SK-N-SH (cell line): ENCODE results near the gene RNF19B. TPM values are rescaled to one million over a fixed set of nuclear protein-coding genes. Genes with fewer than 3 reads are reported as not detected.

ENCODE experiments used
- CTCF ChIA-PET: fragments of 300-600, 350-600 bp; formaldehyde crosslinking; extraction: SDS; loops from one replicate; lab custom pipeline; 2021; lab: Yijun Ruan, JAX
- POLR2A ChIA-PET: fragments of 350-600 bp; sonication (Branson Sonifier 250); formaldehyde crosslinking; extraction: SDS; loops from one replicate; lab custom pipeline; 2020; ENCODE audit warnings: antibody characterized with exemption, inconsistent platforms; lab: Yijun Ruan, JAX
- DNase-seq: peaks from one replicate; pipeline ENCODE4 v3.0.0; 2012
- H2AFZ ChIP-seq: fragments of 200-600 bp; sonication (generic); 2 replicates; pipeline ENCODE4 v1.8.1; 2016; ENCODE audit warnings: antibody characterized with exemption, mild to moderate bottlenecking, low read depth
- H3F3A ChIP-seq: fragments of 200-600 bp; sonication (generic); replicated peaks from 2 replicates; pipeline ENCODE3; 2016; ENCODE audit warnings: antibody characterized with exemption, mild to moderate bottlenecking; ENCODE audit not compliant: insufficient read depth
- H3K27ac ChIP-seq, 2 experiments: fragments of 200-500 bp in 1 of 2; fragments of 200-600 bp in 1 of 2; sonication (Bioruptor generic) in 1 of 2; sonication (generic), shearing (Covaris generic) in 1 of 2; 2 replicates each; pipeline versions ENCODE4 v1.5.1 to v1.6.1; 2014 to 2016; ENCODE audit warnings: low read depth in 2 of 2, inconsistent platforms in 1 of 2, low read length in 1 of 2, mild to moderate bottlenecking in 1 of 2, mixed read lengths in 1 of 2
- H3K27me3 ChIP-seq: fragments of 200-600 bp; sonication (generic), shearing (Covaris generic); 2 replicates; pipeline ENCODE4 v1.6.1; 2016; ENCODE audit warnings: mixed run types; ENCODE audit not compliant: insufficient read depth
- H3K36me3 ChIP-seq, 2 experiments: fragments of 200-500 bp in 1 of 2; fragments of 200-600 bp in 1 of 2; sonication (Bioruptor generic) in 1 of 2; sonication (generic) in 1 of 2; replicated peaks in 1 of 2; 2 replicates each; pipeline versions ENCODE3 to v1.5.1; 2014 to 2016; ENCODE audit warnings: low read length in 1 of 2, mild to moderate bottlenecking in 1 of 2; ENCODE audit not compliant: insufficient read depth in 2 of 2, control insufficient read depth in 1 of 2
- H3K4me1 ChIP-seq, 2 experiments: fragments of 200-500 bp in 1 of 2; fragments of 200-600 bp in 1 of 2; sonication (Bioruptor generic) in 1 of 2; sonication (generic), shearing (Covaris generic) in 1 of 2; 2 replicates each; pipeline versions ENCODE4 v1.5.1 to v1.6.1; 2014 to 2016; ENCODE audit warnings: low read depth in 1 of 2, low read length in 1 of 2, mixed run types in 1 of 2; ENCODE audit not compliant: insufficient read depth in 2 of 2, control insufficient read depth in 1 of 2
- H3K4me2 ChIP-seq: fragments of 200-600 bp; sonication (generic), shearing (Covaris generic); 2 replicates; pipeline ENCODE4 v1.6.1; 2017; ENCODE audit warnings: mixed run types
- H3K4me3 ChIP-seq, 2 experiments: fragments of 200-500 bp in 1 of 2; fragments of 200-600 bp in 1 of 2; sonication (Bioruptor generic) in 1 of 2; sonication (generic), shearing (Covaris generic) in 1 of 2; 2 replicates each; pipeline versions ENCODE4 v1.5.1 to v1.8.1; 2014 to 2016; ENCODE audit warnings: low read depth in 2 of 2, inconsistent platforms in 1 of 2, low read length in 1 of 2, mild to moderate bottlenecking in 1 of 2, mixed read lengths in 1 of 2, moderate library complexity in 1 of 2
- H3K79me2 ChIP-seq: fragments of 200-600 bp; sonication (generic); 2 replicates; pipeline ENCODE4 v1.8.1; 2017; ENCODE audit warnings: mild to moderate bottlenecking; ENCODE audit not compliant: insufficient read depth
- H3K9ac ChIP-seq: fragments of 200-600 bp; sonication (generic); 2 replicates; pipeline ENCODE4 v1.6.1; 2017; ENCODE audit warnings: mixed run types
- H3K9me2 ChIP-seq: fragments of 200-600 bp; sonication (generic); 2 replicates; pipeline ENCODE4 v1.6.1; 2017; ENCODE audit warnings: mixed run types
- H3K9me3 ChIP-seq: fragments of 200-600 bp; sonication (generic); 2 replicates; pipeline ENCODE4 v1.6.1; 2017; ENCODE audit warnings: mixed run types, mild to moderate bottlenecking, moderate library complexity
- H4K20me1 ChIP-seq: fragments of 200-600 bp; sonication (generic); 2 replicates; pipeline ENCODE4 v1.6.1; 2017; ENCODE audit warnings: mild to moderate bottlenecking, mixed run types; ENCODE audit not compliant: insufficient read depth
- ELF1 ChIP-seq: IDR thresholded peaks from 2 replicates; pipeline ENCODE4 v1.4.0; 2012
- EP300 ChIP-seq, 2 experiments: IDR thresholded peaks; 2 replicates each; pipeline versions ENCODE4 v1.4.0 to v1.6.1; 2012; ENCODE audit warnings: borderline replicate concordance in 1 of 2, low read depth in 1 of 2, low read length in 1 of 2
- EZH2phosphoT487 ChIP-seq: fragments of 200-600 bp; sonication (generic); IDR thresholded peaks from 2 replicates; pipeline ENCODE4 v1.6.1; 2017; ENCODE audit warnings: low read depth, mixed run types, mild to moderate bottlenecking, antibody characterized with exemption, moderate library complexity, borderline replicate concordance
- FOXJ3 ChIP-seq: sonication (generic); formaldehyde crosslinking; IDR thresholded peaks from 2 replicates; pipeline ENCODE4 v1.5.1; 2020; ENCODE audit warnings: mild to moderate bottlenecking, missing genetic modification reagents
- FOXM1 ChIP-seq: IDR thresholded peaks from 2 replicates; pipeline ENCODE4 v1.4.0; 2012; ENCODE audit warnings: low read depth, mild to moderate bottlenecking
- GABPA ChIP-seq: IDR thresholded peaks from 2 replicates; pipeline ENCODE4 v1.4.0; 2012; ENCODE audit warnings: low read depth, mild to moderate bottlenecking
- MXI1 ChIP-seq: IDR thresholded peaks from 2 replicates; pipeline ENCODE4 v1.6.1; 2012; ENCODE audit warnings: mild to moderate bottlenecking, low read depth, low read length, improper control_type of control experiment
- NFIC ChIP-seq: IDR thresholded peaks from 2 replicates; pipeline ENCODE4 v1.4.0; 2012; ENCODE audit warnings: borderline replicate concordance
- POLR2AphosphoS5 ChIP-seq: IDR thresholded peaks from 2 replicates; pipeline ENCODE4 v1.6.1; 2012; ENCODE audit warnings: low read depth, low read length
- RAD21 ChIP-seq: IDR thresholded peaks from 2 replicates; pipeline ENCODE4 v1.6.1; 2012; ENCODE audit warnings: mild to moderate bottlenecking, low read length
- RFX5 ChIP-seq: IDR thresholded peaks from 2 replicates; pipeline ENCODE4 v1.6.1; 2012; ENCODE audit warnings: mild to moderate bottlenecking, improper control_type of control experiment, low read length
- TAF1 ChIP-seq: IDR thresholded peaks from 2 replicates; pipeline ENCODE4 v1.6.1; 2012; ENCODE audit warnings: low read depth, mild to moderate bottlenecking, low read length, moderate library complexity, borderline replicate concordance
- TEAD4 ChIP-seq: IDR thresholded peaks from 2 replicates; pipeline ENCODE4 v1.4.0; 2012; ENCODE audit warnings: mild to moderate bottlenecking, borderline replicate concordance; ENCODE audit not compliant: insufficient read depth
- YY1 ChIP-seq: IDR thresholded peaks from 2 replicates; pipeline ENCODE4 v1.4.0; 2012; ENCODE audit warnings: low read depth, mild to moderate bottlenecking
- WGBS: methylation state at CpG from one replicate; pipeline ENCODE4 v1.1.6; 2017; ENCODE audit warnings: low lambda C conversion rate; 5-methylcytosine and 5-hydroxymethylcytosine counted together
- polyA plus RNA-seq, 3 experiments: library from polyadenylated mRNA; depleted of rRNA; stranded (reverse); fragments of >200 nt; gene quantifications; 2 replicates each; pipeline ENCODE4 v1.2.3, GENCODE V29; 2012
- TF ChIP-seq, protein P1 (sequence below): IDR thresholded peaks from 2 replicates; pipeline ENCODE4; 2012
- TF ChIP-seq, protein P2 (sequence below): IDR thresholded peaks from 2 replicates; pipeline ENCODE4 v1.6.1; 2012; ENCODE audit warnings: mild to moderate bottlenecking, low read depth, low read length, moderate library complexity
- TF ChIP-seq, protein P3 (sequence below): IDR thresholded peaks from 2 replicates; pipeline ENCODE4 v1.4.0; 2012; ENCODE audit warnings: low read depth, borderline replicate concordance
- TF ChIP-seq, protein P4 (sequence below): fragments of 150-350 bp; IDR thresholded peaks from 2 replicates; pipeline ENCODE4 v1.6.1; 2017; ENCODE audit warnings: antibody characterized with exemption, low read length, low read depth, borderline replicate concordance
- TF ChIP-seq, protein P5 (sequence below): IDR thresholded peaks from 2 replicates; pipeline ENCODE4 v1.4.0; 2012; ENCODE audit warnings: low read depth, borderline replicate concordance

RNF19B gene
- polyA plus RNA-seq, 1 of the 3 experiments (the other 2 are of a cell fraction) = 20.1 TPM

DNA sequence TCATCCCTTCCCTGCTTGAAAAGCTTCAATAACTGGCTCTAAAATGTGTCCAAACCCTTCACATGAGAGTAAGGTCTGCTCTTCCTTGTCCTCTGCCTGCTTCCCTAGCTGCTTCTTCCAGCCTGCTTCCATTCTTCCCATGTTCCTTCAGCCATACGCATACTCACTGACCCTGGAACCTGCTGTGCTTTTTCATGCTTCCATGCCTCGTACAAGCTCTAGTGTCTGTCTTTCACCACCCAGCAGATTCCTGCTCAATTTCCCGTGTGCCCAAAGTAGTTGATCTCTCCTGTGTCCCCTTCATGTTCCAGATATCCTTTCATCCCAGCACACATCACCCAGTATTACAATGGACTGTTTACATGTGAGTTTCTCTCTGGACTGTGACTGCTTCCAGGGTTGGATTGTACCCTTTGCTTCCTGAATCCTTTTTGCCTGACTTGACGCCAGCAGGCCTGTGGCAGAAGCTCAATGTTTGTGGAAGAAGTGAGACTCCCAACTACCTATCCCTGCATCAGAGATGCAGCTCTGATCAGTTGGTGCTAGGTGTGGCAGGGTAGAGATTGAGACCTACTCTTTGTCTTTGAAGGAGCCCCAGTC is 35.9 kb upstream of the RNF19B start:
- no peaks in the 10 kb centered on the region for H3K79me2 ChIP-seq
- ChIA-PET POLR2A (no interaction called here), CTCF (interaction anchor here (1.1 to 1.4 kb wide), 4 partner anchors 22 to 71 kb away, joined by 3 read pairs; no protein-coding TSS in a partner anchor)
- no peak for DNase-seq
- peaks cover 25 to 32% of the 10 kb centered on the region in 2 experiments; a peak in 3 of 4 replicates for H3K4me1 ChIP-seq
- 92% methylated on average over 4 of the region's 4 CpGs for WGBS
- no peak overlapping the region for H3K9ac ChIP-seq
- no peak overlapping the region for H3K4me2 ChIP-seq
- peaks cover 16% of the 10 kb centered on the region for H3F3A ChIP-seq
- TF ChIP-seq TEAD4 (no peak), TAF1 (no peak), MXI1 (no peak), RAD21 (no peak), YY1 (no peak), FOXJ3 (CRISPR knock-in tag) (no peak), FOXM1 (no peak), EP300 (IDR thresholded peaks at IDR 0.05; ENCODE audit: borderline replicate concordance in 1 of 2, low read depth in 1 of 2, low read length in 1 of 2) (no peak), EZH2phosphoT487 (no peak), POLR2AphosphoS5 (no peak), RFX5 (no peak), GABPA (no peak), ELF1 (no peak), NFIC (no peak)
- TF ChIP-seq, protein P1, sequence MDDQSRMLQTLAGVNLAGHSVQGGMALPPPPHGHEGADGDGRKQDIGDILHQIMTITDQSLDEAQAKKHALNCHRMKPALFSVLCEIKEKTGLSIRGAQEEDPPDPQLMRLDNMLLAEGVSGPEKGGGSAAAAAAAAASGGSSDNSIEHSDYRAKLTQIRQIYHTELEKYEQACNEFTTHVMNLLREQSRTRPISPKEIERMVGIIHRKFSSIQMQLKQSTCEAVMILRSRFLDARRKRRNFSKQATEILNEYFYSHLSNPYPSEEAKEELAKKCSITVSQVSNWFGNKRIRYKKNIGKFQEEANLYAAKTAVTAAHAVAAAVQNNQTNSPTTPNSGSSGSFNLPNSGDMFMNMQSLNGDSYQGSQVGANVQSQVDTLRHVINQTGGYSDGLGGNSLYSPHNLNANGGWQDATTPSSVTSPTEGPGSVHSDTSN = no peak
- TF ChIP-seq, protein P2, sequence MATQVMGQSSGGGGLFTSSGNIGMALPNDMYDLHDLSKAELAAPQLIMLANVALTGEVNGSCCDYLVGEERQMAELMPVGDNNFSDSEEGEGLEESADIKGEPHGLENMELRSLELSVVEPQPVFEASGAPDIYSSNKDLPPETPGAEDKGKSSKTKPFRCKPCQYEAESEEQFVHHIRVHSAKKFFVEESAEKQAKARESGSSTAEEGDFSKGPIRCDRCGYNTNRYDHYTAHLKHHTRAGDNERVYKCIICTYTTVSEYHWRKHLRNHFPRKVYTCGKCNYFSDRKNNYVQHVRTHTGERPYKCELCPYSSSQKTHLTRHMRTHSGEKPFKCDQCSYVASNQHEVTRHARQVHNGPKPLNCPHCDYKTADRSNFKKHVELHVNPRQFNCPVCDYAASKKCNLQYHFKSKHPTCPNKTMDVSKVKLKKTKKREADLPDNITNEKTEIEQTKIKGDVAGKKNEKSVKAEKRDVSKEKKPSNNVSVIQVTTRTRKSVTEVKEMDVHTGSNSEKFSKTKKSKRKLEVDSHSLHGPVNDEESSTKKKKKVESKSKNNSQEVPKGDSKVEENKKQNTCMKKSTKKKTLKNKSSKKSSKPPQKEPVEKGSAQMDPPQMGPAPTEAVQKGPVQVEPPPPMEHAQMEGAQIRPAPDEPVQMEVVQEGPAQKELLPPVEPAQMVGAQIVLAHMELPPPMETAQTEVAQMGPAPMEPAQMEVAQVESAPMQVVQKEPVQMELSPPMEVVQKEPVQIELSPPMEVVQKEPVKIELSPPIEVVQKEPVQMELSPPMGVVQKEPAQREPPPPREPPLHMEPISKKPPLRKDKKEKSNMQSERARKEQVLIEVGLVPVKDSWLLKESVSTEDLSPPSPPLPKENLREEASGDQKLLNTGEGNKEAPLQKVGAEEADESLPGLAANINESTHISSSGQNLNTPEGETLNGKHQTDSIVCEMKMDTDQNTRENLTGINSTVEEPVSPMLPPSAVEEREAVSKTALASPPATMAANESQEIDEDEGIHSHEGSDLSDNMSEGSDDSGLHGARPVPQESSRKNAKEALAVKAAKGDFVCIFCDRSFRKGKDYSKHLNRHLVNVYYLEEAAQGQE = no peak
- TF ChIP-seq, protein P3, sequence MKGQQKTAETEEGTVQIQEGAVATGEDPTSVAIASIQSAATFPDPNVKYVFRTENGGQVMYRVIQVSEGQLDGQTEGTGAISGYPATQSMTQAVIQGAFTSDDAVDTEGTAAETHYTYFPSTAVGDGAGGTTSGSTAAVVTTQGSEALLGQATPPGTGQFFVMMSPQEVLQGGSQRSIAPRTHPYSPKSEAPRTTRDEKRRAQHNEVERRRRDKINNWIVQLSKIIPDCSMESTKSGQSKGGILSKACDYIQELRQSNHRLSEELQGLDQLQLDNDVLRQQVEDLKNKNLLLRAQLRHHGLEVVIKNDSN = no peak
- TF ChIP-seq, protein P4, sequence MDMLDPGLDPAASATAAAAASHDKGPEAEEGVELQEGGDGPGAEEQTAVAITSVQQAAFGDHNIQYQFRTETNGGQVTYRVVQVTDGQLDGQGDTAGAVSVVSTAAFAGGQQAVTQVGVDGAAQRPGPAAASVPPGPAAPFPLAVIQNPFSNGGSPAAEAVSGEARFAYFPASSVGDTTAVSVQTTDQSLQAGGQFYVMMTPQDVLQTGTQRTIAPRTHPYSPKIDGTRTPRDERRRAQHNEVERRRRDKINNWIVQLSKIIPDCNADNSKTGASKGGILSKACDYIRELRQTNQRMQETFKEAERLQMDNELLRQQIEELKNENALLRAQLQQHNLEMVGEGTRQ = no peak
- TF ChIP-seq, protein P5, sequence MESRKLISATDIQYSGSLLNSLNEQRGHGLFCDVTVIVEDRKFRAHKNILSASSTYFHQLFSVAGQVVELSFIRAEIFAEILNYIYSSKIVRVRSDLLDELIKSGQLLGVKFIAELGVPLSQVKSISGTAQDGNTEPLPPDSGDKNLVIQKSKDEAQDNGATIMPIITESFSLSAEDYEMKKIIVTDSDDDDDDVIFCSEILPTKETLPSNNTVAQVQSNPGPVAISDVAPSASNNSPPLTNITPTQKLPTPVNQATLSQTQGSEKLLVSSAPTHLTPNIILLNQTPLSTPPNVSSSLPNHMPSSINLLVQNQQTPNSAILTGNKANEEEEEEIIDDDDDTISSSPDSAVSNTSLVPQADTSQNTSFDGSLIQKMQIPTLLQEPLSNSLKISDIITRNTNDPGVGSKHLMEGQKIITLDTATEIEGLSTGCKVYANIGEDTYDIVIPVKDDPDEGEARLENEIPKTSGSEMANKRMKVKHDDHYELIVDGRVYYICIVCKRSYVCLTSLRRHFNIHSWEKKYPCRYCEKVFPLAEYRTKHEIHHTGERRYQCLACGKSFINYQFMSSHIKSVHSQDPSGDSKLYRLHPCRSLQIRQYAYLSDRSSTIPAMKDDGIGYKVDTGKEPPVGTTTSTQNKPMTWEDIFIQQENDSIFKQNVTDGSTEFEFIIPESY = no peak
- no peak overlapping the region for H3K27ac ChIP-seq
- no peaks in the 10 kb centered on the region for H3K9me2 ChIP-seq
- no peaks in the 10 kb centered on the region for H3K9me3 ChIP-seq
- H3K27me3 ChIP-seq = no peaks in the 10 kb centered on the region
- H2AFZ ChIP-seq = no peak overlapping the region
- no peaks in the 10 kb centered on the region; the same call in 1 of the 2 replicates for H4K20me1 ChIP-seq
- no peak overlapping the region for H3K4me3 ChIP-seq
- H3K36me3 ChIP-seq = no peaks in the 10 kb centered on the region
